ENCODE data around the gene TDRD10. TPM values are rescaled to one million over a fixed set of nuclear protein-coding genes. Genes with fewer than 3 reads are reported as not detected.

Gene TDRD10
- total and polyA plus RNA-seq, 2 of the 8 experiments (the other 6 are each of a cell fraction or from before 2014, with no cell fraction given) = 0.15 to 0.27 TPM

DNA sequence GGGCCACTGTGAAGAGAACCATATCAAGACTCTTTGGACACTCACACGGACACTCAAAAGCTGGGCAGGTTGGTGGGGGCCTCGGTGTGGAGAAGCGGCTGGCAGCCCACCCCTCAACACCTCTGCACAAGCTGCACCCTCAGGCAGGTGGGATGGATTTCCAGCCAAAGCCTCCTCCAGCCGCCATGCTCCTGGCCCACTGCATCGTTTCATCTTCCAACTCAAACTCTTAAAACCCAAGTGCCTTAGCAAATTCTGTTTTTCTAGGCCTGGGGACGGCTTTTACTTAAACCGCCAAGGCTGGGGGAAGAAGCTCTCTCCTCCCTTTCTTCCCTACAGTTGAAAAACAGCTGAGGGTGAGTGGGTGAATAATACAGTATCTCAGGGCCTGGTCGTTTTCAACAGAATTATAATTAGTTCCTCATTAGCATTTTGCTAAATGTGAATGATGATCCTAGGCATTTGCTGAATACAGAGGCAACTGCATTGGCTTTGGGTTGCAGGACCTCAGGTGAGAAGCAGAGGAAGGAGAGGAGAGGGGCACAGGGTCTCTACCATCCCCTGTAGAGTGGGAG is 36.3 kb upstream of the TDRD10 start (continued):
- no peak for TF ChIP-seq EGR1 (IDR thresholded peaks at IDR 0.05; ENCODE audit: borderline replicate concordance, low read depth, low read length)
- TF ChIP-seq SIRT6 (IDR thresholded peaks at IDR 0.05; ENCODE audit: low read length) = no peak

All from H1 (cell line).